Measurements from ENCODE around the gene WFDC13. TPM values are rescaled to one million over a fixed set of nuclear protein-coding genes. Genes with fewer than 3 reads are reported as not detected.

WFDC13 gene
- polyA plus RNA-seq, 1 donor = not detected

GRCh38 chr20:45758096-45758495 lies 56.3 kb downstream of the WFDC13 start:
- Histone ChIP-seq H3K4me1 (ENCODE audit: control insufficient read depth, insufficient read depth, low read length) (no peaks in the 10 kb centered on the region), H3K4me3 (ENCODE audit: low read length) (no peak overlapping the region), H3K27me3 (ENCODE audit: control insufficient read depth, insufficient read depth, low read length) (no peaks in the 10 kb centered on the region), H3K27ac (ENCODE audit: low read length) (no peak overlapping the region), H3K36me3 (ENCODE audit: control insufficient read depth, insufficient read depth, low read length) (no peaks in the 10 kb centered on the region), H3K9me3 (ENCODE audit: control insufficient read depth, low read depth, low read length) (no peaks in the 10 kb centered on the region)
- WGBS (ENCODE audit: insufficient coverage, low lambda C conversion rate) = no CpG with 5 or more reads among the region's 4 CpGs
- DNase-seq = no peak

Other genes with a start within 250 kb of the WFDC13 start
- gene WFDC2, start 232.3 kb upstream of the WFDC13 start, polyA plus RNA-seq = 2.8 TPM
- not detected for gene SPINT3, start 186.4 kb upstream of the WFDC13 start, polyA plus RNA-seq
- gene WFDC6, start 162.6 kb upstream of the WFDC13 start, polyA plus RNA-seq = not detected
- not detected for gene EPPIN, start 154.6 kb upstream of the WFDC13 start, polyA plus RNA-seq
- gene WFDC8, start 122.8 kb upstream of the WFDC13 start, polyA plus RNA-seq = not detected
- not detected for gene WFDC10A, start 72.3 kb upstream of the WFDC13 start, polyA plus RNA-seq
- gene WFDC9, start 70.8 kb upstream of the WFDC13 start, polyA plus RNA-seq = not detected
- not detected for gene WFDC11, start 31.8 kb upstream of the WFDC13 start, polyA plus RNA-seq
- gene WFDC10B, start 3.0 kb downstream of the WFDC13 start, polyA plus RNA-seq = not detected
- not detected for gene SPINT4, start 20.3 kb downstream of the WFDC13 start, polyA plus RNA-seq
- 0.57 TPM for gene WFDC3, start 89.8 kb downstream of the WFDC13 start, polyA plus RNA-seq
- gene DNTTIP1, start 89.9 kb downstream of the WFDC13 start, polyA plus RNA-seq = 27.1 TPM
- gene UBE2C, start 110.6 kb downstream of the WFDC13 start, polyA plus RNA-seq = 35.6 TPM
- 10.9 TPM for gene TNNC2, start 125.3 kb downstream of the WFDC13 start, polyA plus RNA-seq
- 11.1 TPM for gene SNX21, start 131.8 kb downstream of the WFDC13 start, polyA plus RNA-seq
- 26.5 TPM for gene ACOT8, start 155.4 kb downstream of the WFDC13 start, polyA plus RNA-seq
- gene ZSWIM3, start 155.6 kb downstream of the WFDC13 start, polyA plus RNA-seq = 6.5 TPM
- gene ZSWIM1, start 179.2 kb downstream of the WFDC13 start, polyA plus RNA-seq = 17.3 TPM
- gene SPATA25, start 185.6 kb downstream of the WFDC13 start, polyA plus RNA-seq = 17.3 TPM
- gene NEURL2, start 189.2 kb downstream of the WFDC13 start, polyA plus RNA-seq = 15.6 TPM
- gene CTSA, start 189.3 kb downstream of the WFDC13 start, polyA plus RNA-seq = 851 TPM
- gene PLTP, start 210.1 kb downstream of the WFDC13 start, polyA plus RNA-seq = 25.2 TPM
- gene PCIF1, start 232.6 kb downstream of the WFDC13 start, polyA plus RNA-seq = 28.1 TPM